HG02943 (cell line): ENCODE results near the gene BARHL2.

Experiments
- ATAC-seq: cut with Tn5 transposase; IDR thresholded peaks from one replicate; pipeline ENCODE4 v1.9.1; 2021; ENCODE audit warnings: mild to moderate bottlenecking, low read depth, moderate library complexity; ENCODE audit not compliant: unreplicated experiment

The BARHL2 gene

DNA sequence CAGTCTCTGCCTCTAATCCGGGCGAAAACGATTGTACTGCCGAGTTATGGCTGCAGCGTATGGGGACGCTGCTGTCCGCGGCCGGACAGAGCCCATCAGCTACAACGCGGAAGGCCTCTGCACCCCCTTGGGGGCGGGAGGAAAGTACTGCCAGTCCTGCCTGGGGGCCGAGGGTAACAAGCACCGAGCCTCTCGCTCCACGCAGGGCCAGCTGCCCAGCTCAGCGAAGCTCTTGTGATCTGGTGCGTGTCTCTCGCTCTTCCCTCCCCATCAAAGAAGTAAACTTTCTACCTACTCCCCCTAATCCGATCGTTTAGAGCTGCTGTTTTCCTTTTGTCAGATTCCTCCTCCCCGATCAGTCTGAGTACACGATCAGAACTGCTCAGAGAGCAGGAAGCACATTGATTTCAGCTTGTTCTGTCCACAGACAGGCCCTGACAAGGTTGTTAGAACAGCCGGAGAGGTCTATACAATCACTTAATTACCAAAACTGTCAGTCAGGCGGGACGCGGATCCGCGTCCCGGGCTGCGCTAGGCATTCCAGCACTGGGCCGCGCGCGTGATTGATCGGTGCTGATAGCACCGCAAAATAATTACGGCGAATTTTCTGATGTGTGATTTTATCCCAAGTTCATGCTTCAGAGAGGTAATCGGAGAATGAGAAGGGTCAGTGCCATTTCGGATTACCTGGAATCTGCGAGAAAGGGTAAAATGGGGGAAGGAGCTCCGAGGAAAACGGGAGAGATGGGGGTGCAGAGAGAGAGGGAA, 8.7 kb upstream of the BARHL2 start:
- ATAC-seq = no peak

DNA sequence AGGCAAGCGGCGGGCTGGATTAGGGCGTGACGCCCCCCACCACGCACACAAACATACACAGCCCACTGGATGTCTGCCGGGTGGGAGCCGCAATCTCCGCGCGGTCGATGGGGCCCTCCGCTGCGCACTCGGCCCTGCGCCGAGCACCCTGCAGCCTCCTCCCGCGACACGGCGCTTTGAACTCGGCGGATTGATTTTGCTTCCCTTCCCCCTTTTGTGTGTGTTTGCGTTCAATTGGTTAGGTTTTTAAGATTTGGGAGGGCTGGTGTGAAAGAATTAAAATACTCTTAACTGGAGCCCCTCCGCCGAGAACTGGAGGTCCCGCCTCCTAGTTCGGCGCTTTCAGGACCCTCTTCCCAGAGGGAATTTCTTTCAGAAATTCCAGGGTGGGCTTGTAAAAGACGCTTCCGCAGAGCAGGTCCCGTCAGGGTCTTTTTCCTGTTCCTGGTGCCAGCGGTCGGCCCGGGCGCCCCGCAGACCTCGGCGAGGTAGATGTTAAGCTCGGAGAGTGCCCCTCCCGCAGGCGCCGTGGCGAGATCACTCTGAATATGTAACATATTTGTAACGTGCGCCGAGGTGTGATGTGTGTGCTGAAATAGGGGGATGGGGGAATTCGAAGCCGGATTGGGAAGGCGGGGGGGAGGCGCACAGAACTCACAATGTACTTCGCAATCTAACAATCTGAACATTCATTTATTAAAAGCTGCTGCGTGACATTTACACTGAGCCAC, 8.0 kb upstream of the BARHL2 start:
- ATAC-seq = no peak

- ATAC-seq = no peak
Observed at GRCh38 chr1:90724361-90724760, 7.3 kb upstream of the BARHL2 start.

GRCh38 chr1:90723590-90724108, 6.5 kb upstream of the BARHL2 start:
- ATAC-seq = no peak

- no peak for ATAC-seq
Observed at GRCh38 chr1:90722874-90723589, 5.9 kb upstream of the BARHL2 start.

- no peak for ATAC-seq
Observed at GRCh38 chr1:90721210-90722194, 4.4 kb upstream of the BARHL2 start.

GRCh38 chr1:90720145-90720636, 3.1 kb upstream of the BARHL2 start:
- ATAC-seq = no peak

GRCh38 chr1:90719330-90720144, 2.4 kb upstream of the BARHL2 start:
- no peak for ATAC-seq

DNA sequence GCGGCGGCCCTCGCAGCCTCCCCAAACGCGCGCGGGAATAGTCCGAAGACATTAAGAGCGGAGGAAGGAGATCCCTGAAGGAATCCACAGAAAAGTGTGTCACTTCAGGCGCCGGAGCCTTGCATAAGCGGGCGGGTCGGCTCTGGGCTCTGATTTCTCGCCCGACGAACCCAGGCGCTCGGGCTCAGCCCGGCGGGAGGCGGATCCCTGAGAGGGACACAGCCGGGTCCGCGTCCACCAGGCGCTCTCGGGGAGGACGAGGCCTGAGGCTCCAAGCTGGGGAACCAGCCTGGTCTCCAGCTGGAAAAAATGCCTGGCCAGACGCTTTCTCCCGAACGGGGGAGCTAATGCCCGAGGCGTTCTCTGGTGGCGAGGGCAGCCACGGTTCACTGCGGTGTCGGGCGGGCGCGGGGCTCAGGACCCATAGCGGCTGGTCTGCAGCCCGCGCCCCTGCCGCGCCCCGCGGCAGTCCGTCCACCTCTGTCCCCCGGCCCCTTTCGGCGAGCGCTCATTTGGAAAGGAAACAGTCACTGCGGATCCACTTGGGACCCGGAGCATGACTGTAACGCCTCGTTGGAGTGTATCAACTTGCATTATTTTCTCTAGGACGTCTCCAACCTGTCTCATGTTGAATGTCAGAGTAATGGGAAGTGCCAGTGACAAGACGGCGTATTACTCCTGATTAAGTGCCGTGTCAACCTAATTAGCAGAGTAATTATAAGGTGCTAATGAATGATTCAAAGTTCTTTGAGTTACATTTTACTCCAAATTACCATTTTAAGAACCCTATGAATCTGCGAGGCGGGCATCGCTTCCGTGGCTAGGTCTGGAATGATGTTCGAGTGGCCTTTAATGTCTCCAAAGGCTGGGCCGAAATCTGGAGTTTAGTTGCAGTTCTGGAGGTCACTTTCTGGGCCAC, 1.6 kb upstream of the BARHL2 start:
- ATAC-seq = no peak

DNA sequence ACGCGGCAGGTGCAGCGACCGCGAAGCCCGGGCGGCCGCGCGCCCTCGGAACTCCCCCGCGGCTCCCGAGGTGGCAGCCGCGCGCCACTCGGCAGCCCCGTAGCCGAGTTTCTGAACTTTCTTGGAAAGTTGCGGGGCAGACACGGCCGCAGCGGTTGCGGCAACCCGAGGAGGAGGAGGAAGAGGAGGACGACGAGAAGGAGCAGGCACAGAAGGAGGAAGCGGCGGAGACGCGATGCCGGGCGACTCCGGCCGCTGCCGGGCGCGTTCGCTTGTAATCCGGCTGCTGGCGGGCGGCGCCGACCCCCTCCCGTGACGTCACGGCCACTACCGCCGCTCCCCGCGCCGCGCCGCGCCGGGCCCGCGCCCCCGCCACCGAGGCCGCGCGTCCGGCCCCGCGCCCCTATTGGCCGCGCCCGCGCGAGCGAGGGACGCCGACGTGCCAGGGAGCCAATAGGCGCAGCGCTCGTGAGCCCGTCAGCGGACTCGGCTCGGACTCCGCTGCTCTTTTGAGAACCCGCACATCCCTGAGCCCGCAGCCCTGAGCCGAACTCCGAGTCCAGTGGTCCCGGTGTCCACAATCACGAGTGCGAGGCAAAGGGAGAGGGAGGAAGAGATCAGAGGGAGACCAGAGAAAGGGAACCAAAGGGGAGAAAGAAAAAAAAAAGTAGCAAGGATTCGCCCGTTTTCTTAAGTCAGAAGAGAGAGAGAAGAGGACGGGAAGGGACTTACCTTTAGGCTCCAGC, 736 bp upstream of the BARHL2 start:
- ATAC-seq = no peak

GRCh38 chr1:90717356-90717664, 208 bp upstream of the BARHL2 start:
- no peak for ATAC-seq

DNA sequence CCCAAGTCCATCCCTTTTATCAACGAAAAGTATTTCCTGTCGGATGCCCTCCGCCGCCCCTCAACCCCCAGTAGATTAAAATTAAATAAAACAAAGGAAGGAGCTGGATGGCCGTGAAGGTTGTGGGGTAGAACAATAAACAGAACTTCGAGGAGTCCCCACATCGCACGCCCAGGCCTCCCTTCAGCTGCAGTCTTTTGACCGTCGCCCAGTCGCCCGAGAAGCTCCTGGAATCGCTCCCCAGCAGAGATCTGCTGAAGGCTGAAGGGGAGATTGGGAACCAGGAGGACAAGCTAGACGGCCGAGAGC, 905 bp downstream of the BARHL2 start:
- ATAC-seq = no peak

DNA sequence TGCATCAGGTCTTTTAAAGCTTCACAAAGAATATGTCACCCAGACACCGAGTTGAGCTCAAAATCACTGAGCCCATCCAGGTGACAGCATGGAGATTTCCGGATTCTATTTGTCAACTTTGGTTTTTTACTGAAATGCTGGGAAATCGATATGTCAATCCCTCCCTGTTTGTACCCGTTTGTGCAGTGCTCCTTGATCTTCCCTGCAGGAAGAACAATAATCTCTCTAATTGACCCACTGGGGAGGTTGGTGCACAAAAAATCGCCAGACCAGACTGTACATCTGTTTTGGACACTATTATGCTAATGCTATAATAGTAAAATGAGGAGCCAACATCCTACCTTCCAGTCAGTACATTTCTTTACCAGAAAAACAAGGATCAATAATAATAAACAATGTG, 1.8 kb downstream of the BARHL2 start:
- no peak for ATAC-seq

DNA sequence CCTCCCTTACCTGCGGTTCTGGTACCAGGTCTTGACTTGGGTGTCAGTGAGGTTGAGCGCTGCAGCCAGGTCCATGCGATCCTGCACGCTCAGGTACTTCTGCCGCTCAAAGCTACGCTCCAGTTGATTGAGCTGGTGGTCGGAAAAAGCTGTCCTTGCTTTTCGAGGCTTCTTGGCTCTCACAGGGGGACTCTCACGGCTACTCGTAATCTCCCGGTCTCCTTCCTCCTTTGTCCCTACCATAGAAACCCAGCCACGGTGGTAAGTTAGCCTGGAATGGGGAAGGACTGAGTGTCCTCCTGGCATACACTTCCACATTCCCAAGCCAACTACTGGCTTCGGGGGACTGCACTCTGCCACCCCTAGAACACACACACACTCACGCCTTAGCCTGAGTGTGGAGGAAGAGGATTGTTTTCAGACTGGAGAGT, 2.6 kb downstream of the BARHL2 start:
- ATAC-seq = no peak

DNA sequence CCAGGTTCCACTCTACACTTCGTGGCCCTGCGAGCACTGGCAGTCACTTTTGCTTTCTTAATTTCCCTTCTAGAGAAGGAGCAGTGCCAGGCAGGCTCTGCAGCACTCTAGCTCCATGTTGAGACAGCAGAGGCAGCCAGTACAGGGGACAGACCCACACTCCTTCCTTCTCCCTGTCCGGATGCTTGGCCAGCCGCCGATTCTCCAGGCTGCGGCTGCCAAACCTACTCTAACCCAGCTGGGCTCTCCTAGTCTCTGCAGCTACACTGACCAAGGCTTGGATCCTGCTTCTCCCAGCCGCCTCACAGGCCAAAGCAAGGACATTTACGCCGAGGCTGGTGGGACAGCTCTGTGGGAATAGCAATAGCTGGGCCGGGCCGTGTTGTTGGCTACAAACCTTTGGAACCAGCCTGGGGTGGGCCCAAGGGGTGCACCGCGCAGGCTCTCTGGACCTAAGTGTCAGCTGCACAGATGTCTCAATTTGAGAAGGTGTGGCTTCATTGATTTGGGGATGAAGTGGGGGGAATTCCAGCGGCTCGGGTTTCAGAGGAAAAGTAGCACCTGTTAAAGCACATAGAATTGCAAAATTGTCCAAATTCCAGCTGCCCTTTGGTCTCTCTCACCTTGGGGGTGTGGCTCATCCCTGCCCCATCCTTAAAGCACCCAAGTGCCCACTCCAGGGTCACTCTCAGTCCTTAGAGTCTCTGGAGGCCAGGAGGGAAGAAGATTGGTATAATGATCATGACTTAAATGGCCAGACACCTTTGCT, 3.2 kb downstream of the BARHL2 start:
- ATAC-seq = no peak

DNA sequence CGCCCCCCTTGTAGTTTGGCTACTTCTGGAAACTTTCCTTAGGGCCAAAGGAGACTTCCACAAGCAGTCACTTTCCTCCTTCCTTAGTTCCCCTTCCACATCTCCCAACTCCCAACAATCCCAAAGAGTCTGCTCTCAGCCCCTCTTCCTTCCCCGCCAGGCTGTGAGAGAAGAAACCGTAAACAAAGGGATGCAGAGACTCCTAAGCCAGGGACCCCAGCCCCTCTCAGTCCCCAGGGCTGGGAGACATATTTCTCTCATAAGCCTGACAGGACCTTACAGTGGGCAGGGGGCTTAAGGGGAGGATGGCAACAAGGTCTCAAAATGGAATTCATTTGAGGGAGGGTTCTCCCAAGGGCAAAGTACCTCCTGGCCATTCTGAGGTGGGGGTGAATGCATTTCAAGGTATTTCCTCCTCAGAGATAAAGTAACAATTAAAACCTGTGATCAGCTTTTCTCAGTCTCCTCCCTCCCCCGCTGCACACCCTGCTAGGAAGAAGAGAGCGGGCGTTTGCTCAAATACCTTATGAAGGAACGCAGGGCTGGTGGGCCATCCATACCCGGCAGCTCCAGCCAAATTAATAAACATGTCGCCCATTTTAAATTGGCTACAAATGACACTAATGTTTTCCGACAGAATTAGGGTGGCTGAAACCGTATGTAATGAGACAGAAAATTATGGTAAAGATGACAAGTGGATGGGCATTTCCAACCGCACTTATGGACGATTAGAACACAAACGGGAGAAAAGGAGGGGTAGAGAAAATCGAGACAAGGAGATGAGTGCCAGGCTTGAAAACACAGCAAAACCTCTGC, 4.0 kb downstream of the BARHL2 start:
- ATAC-seq = no peak
